ENCODE data around the gene TSC2.

Gene TSC2

DNA sequence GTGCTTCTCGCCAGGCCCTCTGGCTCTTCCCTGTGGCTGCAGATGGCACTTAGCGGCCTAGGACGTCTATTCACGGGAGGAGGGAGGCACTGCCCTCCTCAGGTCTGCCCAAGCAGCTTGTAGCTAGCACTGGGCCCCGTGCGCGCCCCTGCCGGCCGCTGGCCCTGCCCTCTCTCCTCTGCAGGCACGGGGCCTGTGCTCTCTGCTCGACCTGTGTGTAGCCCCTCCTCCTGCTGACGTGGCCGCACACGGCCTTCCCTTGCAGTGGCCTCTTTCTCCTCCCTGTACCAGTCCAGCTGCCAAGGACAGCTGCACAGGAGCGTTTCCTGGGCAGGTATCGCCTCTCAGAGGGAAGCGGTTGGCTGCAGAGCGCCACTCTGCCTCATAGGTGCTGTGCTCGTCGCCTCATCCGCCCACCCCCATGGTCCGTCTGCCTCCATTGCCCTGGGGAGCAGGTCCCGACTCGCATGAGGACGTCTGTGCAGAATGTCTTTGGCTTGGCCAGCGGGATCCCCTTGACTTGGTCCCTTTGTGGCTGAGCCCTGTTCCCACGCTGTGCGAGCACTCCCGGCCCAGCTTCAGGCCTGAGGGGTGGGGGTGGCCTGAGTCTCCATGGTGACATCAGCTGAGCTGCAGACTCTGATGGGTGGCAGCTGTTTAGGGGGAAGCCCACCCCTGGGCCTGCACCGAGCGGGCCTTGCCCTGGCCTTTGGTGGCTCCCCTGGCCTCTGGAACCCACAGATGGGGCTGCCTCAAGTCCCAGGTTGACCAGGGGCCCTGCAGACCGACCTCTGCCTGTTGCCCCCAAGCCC is 34.6 kb downstream of the TSC2 start:
- peak overlapping the region; percentile 39 for H2BK5ac ChIP-seq (ENCODE audit: low read length)
- H3K4me2 ChIP-seq (ENCODE audit: insufficient read depth, low read length, poor library complexity, severe bottlenecking) = no peak overlapping the region
- no peak overlapping the region for H3K18ac ChIP-seq (ENCODE audit: low read length)
- no peaks in the 10 kb centered on the region for H3K27me3 ChIP-seq (ENCODE audit: control insufficient read depth in 3 of 3, insufficient read depth in 3 of 3, low read depth in 1 of 3, low read length in 3 of 3)
- H4K8ac ChIP-seq (ENCODE audit: low read depth, low read length) = no peak overlapping the region
- no peak overlapping the region for H2BK120ac ChIP-seq (ENCODE audit: low read depth, low read length)
- H3K27ac ChIP-seq (replicated peaks; ENCODE audit: low read length) = no peak overlapping the region
- peaks cover 0 to 1% of the 10 kb centered on the region in 2 donors for H3K4me1 ChIP-seq (ENCODE audit: control insufficient read depth in 2 of 2, insufficient read depth in 1 of 2, low read depth in 1 of 2, low read length in 2 of 2)
- H3K36me3 ChIP-seq (replicated peaks in 1 of 2; ENCODE audit: control insufficient read depth in 2 of 2, insufficient read depth in 2 of 2, low read length in 2 of 2) = peaks cover 40 to 86% of the 10 kb centered on the region in 2 donors
- no peaks in the 10 kb centered on the region for H3K9me3 ChIP-seq (replicated peaks in 1 of 2; ENCODE audit: control insufficient read depth in 2 of 2, insufficient read depth in 1 of 2, low read depth in 1 of 2, low read length in 2 of 2)
- no peak for DNase-seq (ENCODE audit: low spot score)
- H2BK15ac ChIP-seq (ENCODE audit: low read length) = no peak overlapping the region
- H2BK12ac ChIP-seq (ENCODE audit: low read length) = no peak overlapping the region
- no CpG with 5 or more reads among the region's 32 CpGs for WGBS, 2 donors (ENCODE audit: extremely low coverage in 2 of 2, insufficient read length in 2 of 2, insufficient replicate concordance in 1 of 2)
- peaks cover 14% of the 10 kb centered on the region for H3K79me1 ChIP-seq (ENCODE audit: low read depth, low read length)
- H3K4me3 ChIP-seq (ENCODE audit: low read length in 2 of 2) = no peak overlapping the region
- no peak overlapping the region for H3K4ac ChIP-seq (ENCODE audit: low read length)
- H3K23ac ChIP-seq (ENCODE audit: low read depth, low read length, poor library complexity) = peak overlapping the region; percentile 73
- H4K91ac ChIP-seq (ENCODE audit: low read depth, low read length, poor library complexity) = no peak overlapping the region
- H2AK5ac ChIP-seq (ENCODE audit: low read depth, low read length) = no peak overlapping the region
- H2AFZ ChIP-seq (ENCODE audit: low read length) = no peak overlapping the region
- H3K9ac ChIP-seq (ENCODE audit: low read depth, low read length, poor library complexity) = peak overlapping the region; percentile 70
- peak overlapping the region; percentile 75 for H3K14ac ChIP-seq (ENCODE audit: low read length)

DNA sequence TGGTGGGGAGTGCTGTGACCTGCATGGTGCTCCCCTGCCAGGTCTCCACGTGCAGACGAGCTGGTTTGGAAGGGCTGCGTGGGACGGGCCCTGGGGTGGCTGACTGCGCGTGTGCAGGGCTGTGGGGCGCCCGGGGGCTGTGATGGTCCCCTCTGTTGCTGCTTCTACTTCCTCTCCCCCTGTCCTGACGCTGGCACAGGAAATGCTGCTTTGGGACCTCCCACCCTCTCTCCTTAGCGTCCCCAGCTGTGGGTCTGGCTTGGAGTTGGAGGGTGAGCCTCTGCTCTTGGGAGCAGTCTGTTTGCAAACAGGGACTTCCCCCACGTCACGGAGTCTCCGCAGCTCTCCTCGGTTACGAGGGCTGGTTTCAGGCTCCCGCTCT is 35.2 kb downstream of the TSC2 start:
- no peak overlapping the region for H3K4me2 ChIP-seq (ENCODE audit: insufficient read depth, low read length, poor library complexity, severe bottlenecking)
- no peak overlapping the region for H2BK120ac ChIP-seq (ENCODE audit: low read depth, low read length)
- peaks cover 12% of the 10 kb centered on the region for H3K79me1 ChIP-seq (ENCODE audit: low read depth, low read length)
- no peak overlapping the region for H3K4me3 ChIP-seq (ENCODE audit: low read length in 2 of 2)
- peak overlapping the region; percentile 31 for H2BK12ac ChIP-seq (ENCODE audit: low read length)
- no peak overlapping the region for H3K27ac ChIP-seq (replicated peaks; ENCODE audit: low read length)
- no peak overlapping the region for H3K4ac ChIP-seq (ENCODE audit: low read length)
- no peaks in the 10 kb centered on the region for H3K27me3 ChIP-seq (ENCODE audit: control insufficient read depth in 3 of 3, insufficient read depth in 3 of 3, low read depth in 1 of 3, low read length in 3 of 3)
- peaks cover 45 to 89% of the 10 kb centered on the region in 2 donors for H3K36me3 ChIP-seq (replicated peaks in 1 of 2; ENCODE audit: control insufficient read depth in 2 of 2, insufficient read depth in 2 of 2, low read length in 2 of 2)
- no peak overlapping the region for H2BK5ac ChIP-seq (ENCODE audit: low read length)
- WGBS, 2 donors (ENCODE audit: extremely low coverage in 2 of 2, insufficient read length in 2 of 2, insufficient replicate concordance in 1 of 2) = no CpG with 5 or more reads among the region's 16 CpGs
- no peak overlapping the region for H3K14ac ChIP-seq (ENCODE audit: low read length)
- H3K18ac ChIP-seq (ENCODE audit: low read length) = no peak overlapping the region
- H3K9ac ChIP-seq (ENCODE audit: low read depth, low read length, poor library complexity) = peak overlapping the region; percentile 55
- H3K9me3 ChIP-seq (replicated peaks in 1 of 2; ENCODE audit: control insufficient read depth in 2 of 2, insufficient read depth in 1 of 2, low read depth in 1 of 2, low read length in 2 of 2) = no peaks in the 10 kb centered on the region
- H4K91ac ChIP-seq (ENCODE audit: low read depth, low read length, poor library complexity) = no peak overlapping the region
- no peak overlapping the region for H2AFZ ChIP-seq (ENCODE audit: low read length)
- no peak overlapping the region for H4K8ac ChIP-seq (ENCODE audit: low read depth, low read length)
- H2AK5ac ChIP-seq (ENCODE audit: low read depth, low read length) = no peak overlapping the region
- no peak for DNase-seq (ENCODE audit: low spot score)
- peak overlapping the region; percentile 67 for H3K23ac ChIP-seq (ENCODE audit: low read depth, low read length, poor library complexity)
- H2BK15ac ChIP-seq (ENCODE audit: low read length) = no peak overlapping the region
- peaks cover 0 to 1% of the 10 kb centered on the region in 2 donors for H3K4me1 ChIP-seq (ENCODE audit: control insufficient read depth in 2 of 2, insufficient read depth in 1 of 2, low read depth in 1 of 2, low read length in 2 of 2)

DNA sequence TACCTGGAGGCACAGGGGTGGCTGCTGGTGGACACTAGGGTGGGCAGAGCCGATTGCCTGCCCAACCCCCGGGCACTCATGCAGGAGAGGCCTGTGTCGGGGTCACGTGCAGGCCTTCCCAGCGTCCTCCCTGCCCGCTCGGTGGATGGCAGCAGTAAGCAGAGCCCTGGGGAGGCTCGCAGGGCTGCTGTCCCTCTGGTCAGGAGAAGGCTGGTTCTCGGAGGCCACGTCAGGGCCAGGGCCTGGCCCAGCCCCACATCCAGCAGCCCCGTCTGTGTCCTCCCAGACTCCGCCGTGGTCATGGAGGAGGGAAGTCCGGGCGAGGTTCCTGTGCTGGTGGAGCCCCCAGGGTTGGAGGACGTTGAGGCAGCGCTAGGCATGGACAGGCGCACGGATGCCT is 35.6 kb downstream of the TSC2 start:
- Histone ChIP-seq H3K4me3 (ENCODE audit: low read length in 2 of 2) (peak overlapping the region in 1 of 2 donors; percentile 32), H3K9ac (ENCODE audit: low read depth, low read length, poor library complexity) (no peak overlapping the region), H2BK120ac (ENCODE audit: low read depth, low read length) (no peak overlapping the region), H4K8ac (ENCODE audit: low read depth, low read length) (no peak overlapping the region), H2BK15ac (ENCODE audit: low read length) (no peak overlapping the region), H2AK5ac (ENCODE audit: low read depth, low read length) (no peak overlapping the region), H3K27me3 (ENCODE audit: control insufficient read depth in 3 of 3, insufficient read depth in 3 of 3, low read depth in 1 of 3, low read length in 3 of 3) (no peaks in the 10 kb centered on the region), H2BK5ac (ENCODE audit: low read length) (no peak overlapping the region), H2AFZ (ENCODE audit: low read length) (no peak overlapping the region), H3K4me1 (ENCODE audit: control insufficient read depth in 2 of 2, insufficient read depth in 1 of 2, low read depth in 1 of 2, low read length in 2 of 2) (peaks cover 0 to 1% of the 10 kb centered on the region in 2 donors), H3K9me3 (replicated peaks in 1 of 2; ENCODE audit: control insufficient read depth in 2 of 2, insufficient read depth in 1 of 2, low read depth in 1 of 2, low read length in 2 of 2) (no peaks in the 10 kb centered on the region), H3K14ac (ENCODE audit: low read length) (no peak overlapping the region), H4K91ac (ENCODE audit: low read depth, low read length, poor library complexity) (no peak overlapping the region), H3K79me1 (ENCODE audit: low read depth, low read length) (peaks cover 12% of the 10 kb centered on the region), H3K23ac (ENCODE audit: low read depth, low read length, poor library complexity) (peak overlapping the region; percentile 67), H3K27ac (replicated peaks; ENCODE audit: low read length) (no peak overlapping the region), H3K4ac (ENCODE audit: low read length) (no peak overlapping the region), H2BK12ac (ENCODE audit: low read length) (no peak overlapping the region), H3K4me2 (ENCODE audit: insufficient read depth, low read length, poor library complexity, severe bottlenecking) (no peak overlapping the region), H3K36me3 (replicated peaks in 1 of 2; ENCODE audit: control insufficient read depth in 2 of 2, insufficient read depth in 2 of 2, low read length in 2 of 2) (peaks cover 48 to 89% of the 10 kb centered on the region in 2 donors), H3K18ac (ENCODE audit: low read length) (no peak overlapping the region)
- no peak for DNase-seq (ENCODE audit: low spot score)
- WGBS, 2 donors (ENCODE audit: extremely low coverage in 2 of 2, insufficient read length in 2 of 2, insufficient replicate concordance in 1 of 2) = no CpG with 5 or more reads among the region's 19 CpGs

DNA sequence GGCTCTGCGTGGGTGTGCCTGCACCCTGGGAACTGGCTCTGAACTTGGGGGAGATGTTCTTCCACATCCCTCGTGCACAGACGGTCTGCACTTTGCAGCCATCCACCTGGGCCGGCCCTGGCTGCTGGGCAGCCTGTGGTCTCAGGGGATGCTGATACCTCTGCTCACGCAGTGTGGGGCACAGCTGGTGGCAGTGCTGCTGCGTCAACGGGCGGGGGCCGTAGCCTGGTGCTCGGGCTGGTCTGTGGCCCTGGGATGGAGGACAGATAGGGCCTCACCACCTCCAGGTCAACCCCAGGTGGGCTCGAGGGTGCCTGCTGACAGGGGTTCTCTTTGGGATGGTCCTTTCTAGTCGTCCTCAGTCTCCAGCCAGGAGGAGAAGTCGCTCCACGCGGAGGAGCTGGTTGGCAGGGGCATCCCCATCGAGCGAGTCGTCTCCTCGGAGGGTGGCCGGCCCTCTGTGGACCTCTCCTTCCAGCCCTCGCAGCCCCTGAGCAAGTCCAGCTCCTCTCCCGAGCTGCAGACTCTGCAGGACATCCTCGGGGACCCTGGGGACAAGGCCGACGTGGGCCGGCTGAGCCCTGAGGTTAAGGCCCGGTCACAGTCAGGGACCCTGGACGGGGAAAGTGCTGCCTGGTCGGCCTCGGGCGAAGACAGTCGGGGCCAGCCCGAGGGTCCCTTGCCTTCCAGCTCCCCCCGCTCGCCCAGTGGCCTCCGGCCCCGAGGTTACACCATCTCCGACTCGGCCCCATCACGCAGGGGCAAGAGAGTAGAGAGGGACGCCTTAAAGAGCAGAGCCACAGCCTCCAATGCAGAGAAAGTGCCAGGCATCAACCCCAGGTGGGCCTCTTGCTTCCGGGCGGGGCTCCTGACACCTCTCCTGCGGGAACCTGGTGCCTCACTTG is 36.3 kb downstream of the TSC2 start:
- Histone ChIP-seq H2BK15ac (ENCODE audit: low read length) (no peak overlapping the region), H2AK5ac (ENCODE audit: low read depth, low read length) (peak overlapping the region; percentile 46), H4K8ac (ENCODE audit: low read depth, low read length) (no peak overlapping the region), H3K36me3 (replicated peaks in 1 of 2; ENCODE audit: control insufficient read depth in 2 of 2, insufficient read depth in 2 of 2, low read length in 2 of 2) (peaks cover 49 to 89% of the 10 kb centered on the region in 2 donors), H4K91ac (ENCODE audit: low read depth, low read length, poor library complexity) (no peak overlapping the region), H2BK5ac (ENCODE audit: low read length) (no peak overlapping the region), H3K4ac (ENCODE audit: low read length) (no peak overlapping the region), H3K4me1 (ENCODE audit: control insufficient read depth in 2 of 2, insufficient read depth in 1 of 2, low read depth in 1 of 2, low read length in 2 of 2) (peaks cover 0 to 1% of the 10 kb centered on the region in 2 donors), H3K9ac (ENCODE audit: low read depth, low read length, poor library complexity) (peak overlapping the region; percentile 63), H3K4me3 (ENCODE audit: low read length in 2 of 2) (no peak overlapping the region), H3K27me3 (ENCODE audit: control insufficient read depth in 3 of 3, insufficient read depth in 3 of 3, low read depth in 1 of 3, low read length in 3 of 3) (no peaks in the 10 kb centered on the region), H3K27ac (replicated peaks; ENCODE audit: low read length) (no peak overlapping the region), H3K18ac (ENCODE audit: low read length) (peak overlapping the region; percentile 8), H3K23ac (ENCODE audit: low read depth, low read length, poor library complexity) (peak overlapping the region; percentile 67), H3K4me2 (ENCODE audit: insufficient read depth, low read length, poor library complexity, severe bottlenecking) (no peak overlapping the region), H2AFZ (ENCODE audit: low read length) (no peak overlapping the region), H3K14ac (ENCODE audit: low read length) (peak overlapping the region; percentile 17), H2BK120ac (ENCODE audit: low read depth, low read length) (no peak overlapping the region), H2BK12ac (ENCODE audit: low read length) (no peak overlapping the region), H3K79me1 (ENCODE audit: low read depth, low read length) (peaks cover 12% of the 10 kb centered on the region), H3K9me3 (replicated peaks in 1 of 2; ENCODE audit: control insufficient read depth in 2 of 2, insufficient read depth in 1 of 2, low read depth in 1 of 2, low read length in 2 of 2) (no peaks in the 10 kb centered on the region)
- DNase-seq (ENCODE audit: low spot score) = no peak
- WGBS, 2 donors (ENCODE audit: extremely low coverage in 2 of 2, insufficient read length in 2 of 2, insufficient replicate concordance in 1 of 2) = no CpG with 5 or more reads among the region's 44 CpGs
